ENCODE data around the gene POTEC.
"Not testable (repeated sequence)": the region's sequence is repeated elsewhere in the genome, so short reads cannot be mapped to it uniquely, and the experiment has no call there.

Gene POTEC

GRCh38 chr18:14473250-14474006, 70.0 kb downstream of the POTEC start:
- DNase-seq (ENCODE audit: low spot score in 2 of 2); H3K4me3 ChIP-seq; in situ Hi-C loops (cut with MboI; ENCODE audit: low sequenced_read_pairs); H3K9me3 ChIP-seq; H3K27me3 ChIP-seq (ENCODE audit: low read depth); H3K4me1 ChIP-seq; H3K36me3 ChIP-seq (replicated peaks): not testable (repeated sequence)

- in situ Hi-C loops (cut with MboI; ENCODE audit: low sequenced_read_pairs); H3K4me1 ChIP-seq; H3K9me3 ChIP-seq; H3K36me3 ChIP-seq (replicated peaks); H3K4me3 ChIP-seq; DNase-seq (ENCODE audit: low spot score in 2 of 2); H3K27me3 ChIP-seq (ENCODE audit: low read depth): not testable (repeated sequence)
Observed at GRCh38 chr18:14471286-14471685, 72.1 kb downstream of the POTEC start.

- in situ Hi-C loops (cut with MboI; ENCODE audit: low sequenced_read_pairs); H3K27me3 ChIP-seq (ENCODE audit: low read depth); DNase-seq (ENCODE audit: low spot score in 2 of 2); H3K4me3 ChIP-seq; H3K4me1 ChIP-seq; H3K36me3 ChIP-seq (replicated peaks); H3K9me3 ChIP-seq: not testable (repeated sequence)
Observed at GRCh38 chr18:14470446-14470845, 73.0 kb downstream of the POTEC start.

GRCh38 chr18:14470046-14470445, 73.4 kb downstream of the POTEC start:
- in situ Hi-C loops (cut with MboI; ENCODE audit: low sequenced_read_pairs); H3K9me3 ChIP-seq; H3K27me3 ChIP-seq (ENCODE audit: low read depth); H3K4me3 ChIP-seq; H3K36me3 ChIP-seq (replicated peaks); DNase-seq (ENCODE audit: low spot score in 2 of 2); H3K4me1 ChIP-seq: not testable (repeated sequence)

GRCh38 chr18:14465989-14466388, 77.4 kb downstream of the POTEC start:
- H3K9me3 ChIP-seq; H3K36me3 ChIP-seq (replicated peaks); H3K4me3 ChIP-seq; H3K4me1 ChIP-seq; in situ Hi-C loops (cut with MboI; ENCODE audit: low sequenced_read_pairs); H3K27me3 ChIP-seq (ENCODE audit: low read depth); DNase-seq (ENCODE audit: low spot score in 2 of 2): not testable (repeated sequence)

Measured in HAP-1 (cell line).